ENCODE results near the gene CD37. TPM values are rescaled to one million over a fixed set of nuclear protein-coding genes. Genes with fewer than 3 reads are reported as not detected.
"Not testable (repeated sequence)": the region's sequence is repeated elsewhere in the genome, so short reads cannot be mapped to it uniquely, and the experiment has no call there.

Gene CD37
- total RNA-seq, 1 experiment from 2014 or later, result not detected

DNA sequence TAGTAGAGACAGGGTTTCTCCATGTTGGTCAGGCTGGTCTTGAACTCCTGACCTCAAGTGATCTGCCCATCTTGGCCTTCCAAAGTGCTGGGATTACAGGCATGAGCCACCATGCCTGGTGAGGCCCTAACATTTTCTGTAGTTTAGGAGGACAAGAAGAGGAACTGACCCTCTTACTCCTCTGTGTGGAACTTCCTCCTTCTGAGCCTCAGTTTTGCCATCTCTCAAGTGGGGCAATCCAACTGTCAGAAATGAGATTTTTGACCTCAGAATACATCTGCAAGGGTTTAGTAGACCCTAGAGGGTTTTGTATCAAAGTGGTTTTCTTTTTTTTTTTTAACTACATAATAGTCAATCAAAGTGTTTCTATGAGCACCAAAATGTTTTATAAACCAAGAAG, 30.9 kb downstream of the CD37 start:
- H3K27ac Mint-ChIP-seq (ENCODE audit: unreplicated experiment), result no peak overlapping the region
- Histone ChIP-seq H3K27me3 (replicated peaks; ENCODE audit: control insufficient read depth, insufficient read depth, low read length) (no peaks in the 10 kb centered on the region; the same call in 1 of the 2 replicates), H3K4me3 (ENCODE audit: low read depth, low read length) (no peak overlapping the region), H3K36me3 (ENCODE audit: control insufficient read depth, insufficient read depth, low read length) (no peaks in the 10 kb centered on the region), H3K9me3 (peaks cover 18% of the 10 kb centered on the region), H3K4me1 (peaks cover 8% of the 10 kb centered on the region; the same call in 1 of the 2 replicates)
- DNase-seq, result no peak
- ChIA-PET CTCF (interaction anchor here (0.6 kb wide), 1 partner anchor 78 kb away, joined by 7 read pairs; no protein-coding TSS in a partner anchor), POLR2A (no interaction called here)
- peaks cover 9% of the 10 kb centered on the region for H3K9me3 Mint-ChIP-seq (ENCODE audit: unreplicated experiment)
- no peaks in the 10 kb centered on the region for H3K27me3 Mint-ChIP-seq (ENCODE audit: insufficient read depth, unreplicated experiment)
- H3K4me3 Mint-ChIP-seq (ENCODE audit: unreplicated experiment), result no peak overlapping the region
- TF ChIP-seq, protein P1, sequence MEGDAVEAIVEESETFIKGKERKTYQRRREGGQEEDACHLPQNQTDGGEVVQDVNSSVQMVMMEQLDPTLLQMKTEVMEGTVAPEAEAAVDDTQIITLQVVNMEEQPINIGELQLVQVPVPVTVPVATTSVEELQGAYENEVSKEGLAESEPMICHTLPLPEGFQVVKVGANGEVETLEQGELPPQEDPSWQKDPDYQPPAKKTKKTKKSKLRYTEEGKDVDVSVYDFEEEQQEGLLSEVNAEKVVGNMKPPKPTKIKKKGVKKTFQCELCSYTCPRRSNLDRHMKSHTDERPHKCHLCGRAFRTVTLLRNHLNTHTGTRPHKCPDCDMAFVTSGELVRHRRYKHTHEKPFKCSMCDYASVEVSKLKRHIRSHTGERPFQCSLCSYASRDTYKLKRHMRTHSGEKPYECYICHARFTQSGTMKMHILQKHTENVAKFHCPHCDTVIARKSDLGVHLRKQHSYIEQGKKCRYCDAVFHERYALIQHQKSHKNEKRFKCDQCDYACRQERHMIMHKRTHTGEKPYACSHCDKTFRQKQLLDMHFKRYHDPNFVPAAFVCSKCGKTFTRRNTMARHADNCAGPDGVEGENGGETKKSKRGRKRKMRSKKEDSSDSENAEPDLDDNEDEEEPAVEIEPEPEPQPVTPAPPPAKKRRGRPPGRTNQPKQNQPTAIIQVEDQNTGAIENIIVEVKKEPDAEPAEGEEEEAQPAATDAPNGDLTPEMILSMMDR (IDR thresholded peaks at IDR 0.05; ENCODE audit: insufficient read depth in 1 of 2, low read depth in 1 of 2, low read length in 1 of 2, severe bottlenecking in 1 of 2, unreplicated experiment in 1 of 2), result no peak
- H3K36me3 Mint-ChIP-seq (ENCODE audit: insufficient read depth, unreplicated experiment), result no peaks in the 10 kb centered on the region
- BruUV-seq (replicated peaks), result no TSS peak
- peaks cover 4% of the 10 kb centered on the region for H3K4me1 Mint-ChIP-seq (ENCODE audit: low read depth, unreplicated experiment)
- intact Hi-C loops (cut with micrococcal nuclease; ENCODE audit: unreplicated experiment), result no loop called here

DNA sequence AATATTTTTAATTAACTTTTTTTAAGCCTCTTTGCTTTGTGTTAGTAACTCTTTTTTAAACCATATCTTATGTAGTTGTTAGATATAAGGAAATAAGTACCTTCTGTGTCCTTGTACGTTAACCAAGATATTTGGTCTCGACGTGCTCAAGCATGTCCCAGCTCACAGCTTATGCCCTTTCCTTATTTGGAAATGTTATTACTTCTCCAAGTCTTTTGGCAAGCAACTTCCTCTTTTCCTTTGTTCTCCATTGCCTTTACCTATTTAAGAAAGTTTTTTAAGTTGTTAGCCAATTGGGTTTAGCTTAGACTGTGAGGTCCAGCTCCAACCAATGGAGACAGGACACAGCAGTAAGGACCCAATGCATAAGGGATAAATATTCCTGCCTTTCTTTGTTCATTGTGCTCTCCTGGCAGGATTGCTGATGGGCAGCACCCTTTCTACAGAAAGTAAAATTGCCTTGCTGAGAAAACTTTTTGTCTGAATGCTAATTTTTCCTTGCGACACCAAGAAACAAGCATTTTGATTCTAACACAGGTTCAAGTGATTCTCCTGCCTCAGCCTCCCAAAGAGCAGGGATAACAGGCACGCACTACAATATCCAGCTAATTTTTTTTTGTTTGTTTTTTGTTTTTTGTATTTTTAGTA, 33.6 kb downstream of the CD37 start:
- Histone ChIP-seq H3K27me3 (replicated peaks; ENCODE audit: control insufficient read depth, insufficient read depth, low read length) (no peaks in the 10 kb centered on the region), H3K9me3 (peaks cover 18% of the 10 kb centered on the region), H3K36me3 (ENCODE audit: control insufficient read depth, insufficient read depth, low read length) (no peaks in the 10 kb centered on the region), H3K4me1 (0 out of 2 replicates have a peak, but pooled peaks cover 3% of the 10 kb centered on the region), H3K4me3 (ENCODE audit: low read depth, low read length) (no peak overlapping the region)
- no peak overlapping the region for H3K4me3 Mint-ChIP-seq (ENCODE audit: unreplicated experiment)
- H3K27me3 Mint-ChIP-seq (ENCODE audit: insufficient read depth, unreplicated experiment), result no peaks in the 10 kb centered on the region
- no peak for DNase-seq
- no peak overlapping the region for H3K27ac Mint-ChIP-seq (ENCODE audit: unreplicated experiment)
- no peaks in the 10 kb centered on the region for H3K4me1 Mint-ChIP-seq (ENCODE audit: low read depth, unreplicated experiment)
- H3K9me3 Mint-ChIP-seq (ENCODE audit: unreplicated experiment), result peaks cover 9% of the 10 kb centered on the region
- intact Hi-C loops (cut with micrococcal nuclease; ENCODE audit: unreplicated experiment), result no loop called here
- BruUV-seq (replicated peaks), result no TSS peak
- ChIA-PET POLR2A (no interaction called here), CTCF (no interaction called here)
- H3K36me3 Mint-ChIP-seq (ENCODE audit: insufficient read depth, unreplicated experiment), result no peaks in the 10 kb centered on the region
- TF ChIP-seq, protein P1 (IDR thresholded peaks at IDR 0.05; ENCODE audit: insufficient read depth in 1 of 2, low read depth in 1 of 2, low read length in 1 of 2, severe bottlenecking in 1 of 2, unreplicated experiment in 1 of 2), result no peak

DNA sequence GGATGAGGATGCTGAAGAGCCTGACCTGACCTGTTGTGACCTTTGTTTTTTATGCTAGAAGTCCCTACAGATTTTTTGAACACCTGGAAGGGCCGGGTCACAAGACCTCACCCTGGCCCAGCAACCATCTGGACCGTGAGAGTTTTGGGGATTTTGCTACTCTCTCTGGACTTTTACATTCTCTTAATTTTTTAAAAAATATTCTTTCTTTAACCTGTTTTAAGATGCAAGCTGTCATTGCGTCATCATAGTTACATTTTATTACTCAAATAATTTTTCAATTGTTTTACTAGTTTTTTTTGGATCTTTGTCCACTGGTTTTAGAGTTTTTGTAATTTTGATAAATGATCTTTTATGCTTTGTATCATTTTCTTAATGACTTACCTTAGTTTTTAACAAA, 36.0 kb downstream of the CD37 start:
- ChIA-PET POLR2A (no interaction called here), CTCF (no interaction called here)
- H3K4me3 ChIP-seq (ENCODE audit: low read depth, low read length), result no peak overlapping the region
- no peak overlapping the region for H3K27ac Mint-ChIP-seq (ENCODE audit: unreplicated experiment)
- no peak overlapping the region for H3K4me3 Mint-ChIP-seq (ENCODE audit: unreplicated experiment)
- peaks cover under 1% of the 10 kb centered on the region for H3K27me3 Mint-ChIP-seq (ENCODE audit: insufficient read depth, unreplicated experiment)
- TF ChIP-seq, protein P1 (IDR thresholded peaks at IDR 0.05; ENCODE audit: insufficient read depth in 1 of 2, low read depth in 1 of 2, low read length in 1 of 2, severe bottlenecking in 1 of 2, unreplicated experiment in 1 of 2), result no peak
- no peaks in the 10 kb centered on the region for H3K36me3 ChIP-seq (ENCODE audit: control insufficient read depth, insufficient read depth, low read length)
- DNase-seq, result no peak
- H3K4me1 ChIP-seq, result no peaks in the 10 kb centered on the region
- intact Hi-C loops (cut with micrococcal nuclease; ENCODE audit: unreplicated experiment), result no loop called here
- peaks cover 9% of the 10 kb centered on the region for H3K9me3 Mint-ChIP-seq (ENCODE audit: unreplicated experiment)
- H3K27me3 ChIP-seq (replicated peaks; ENCODE audit: control insufficient read depth, insufficient read depth, low read length), result no peaks in the 10 kb centered on the region
- H3K36me3 Mint-ChIP-seq (ENCODE audit: insufficient read depth, unreplicated experiment), result no peaks in the 10 kb centered on the region
- H3K4me1 Mint-ChIP-seq (ENCODE audit: low read depth, unreplicated experiment), result no peaks in the 10 kb centered on the region
- BruUV-seq (replicated peaks), result no TSS peak
- H3K9me3 ChIP-seq, result peaks cover 18% of the 10 kb centered on the region

DNA sequence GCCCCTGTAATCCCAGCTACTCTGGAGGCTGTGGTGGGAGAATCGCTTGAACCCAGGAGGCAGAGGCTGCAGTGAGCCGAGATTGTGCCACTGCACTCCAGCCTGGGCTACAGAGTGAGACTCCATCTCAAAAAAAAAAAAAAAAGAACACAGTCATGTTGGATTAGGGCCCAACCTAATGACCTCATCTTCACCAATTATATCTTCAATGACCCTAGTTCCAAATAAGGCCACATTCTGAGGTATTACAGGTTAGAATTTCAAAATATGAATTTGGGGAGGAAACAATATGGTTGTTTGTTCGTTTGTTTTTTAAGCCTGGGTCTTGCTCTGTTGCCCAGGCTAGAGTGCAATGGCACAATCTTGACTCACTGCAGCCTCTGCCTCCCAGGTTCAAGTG, 38.0 kb downstream of the CD37 start:
- H3K4me1 Mint-ChIP-seq (ENCODE audit: low read depth, unreplicated experiment); H3K4me3 Mint-ChIP-seq (ENCODE audit: unreplicated experiment); H3K36me3 ChIP-seq (ENCODE audit: control insufficient read depth, insufficient read depth, low read length); H3K9me3 Mint-ChIP-seq (ENCODE audit: unreplicated experiment); BruUV-seq (replicated peaks); H3K27me3 ChIP-seq (replicated peaks; ENCODE audit: control insufficient read depth, insufficient read depth, low read length); H3K27me3 Mint-ChIP-seq (ENCODE audit: insufficient read depth, unreplicated experiment); H3K4me3 ChIP-seq (ENCODE audit: low read depth, low read length); POLR2A ChIA-PET; H3K4me1 ChIP-seq; H3K27ac Mint-ChIP-seq (ENCODE audit: unreplicated experiment); intact Hi-C loops (cut with micrococcal nuclease; ENCODE audit: unreplicated experiment); H3K36me3 Mint-ChIP-seq (ENCODE audit: insufficient read depth, unreplicated experiment); DNase-seq; CTCF ChIA-PET: not testable (repeated sequence)
- H3K9me3 ChIP-seq, result peaks cover 18% of the 10 kb centered on the region
